Keratinocyte (primary cell): ENCODE data around the gene CUX1. TPM values are rescaled to one million over a fixed set of nuclear protein-coding genes. Genes with fewer than 3 reads are reported as not detected.

Experiments
- DNase-seq: peaks from one replicate; pipeline ENCODE4 v3.0.0-alpha.2; 2011; ENCODE audit warnings: low read depth, missing footprints, low spot score
- FAIRE-seq: peaks from 2 replicates; lab custom pipeline; 2011; peaks lifted over from hg19 to GRCh38; lab: Jason Lieb, UNC
- H2AFZ ChIP-seq: 2 replicates; pipeline ENCODE4 v1.6.0; 2012; ENCODE audit warnings: low read length, control low read depth, inconsistent platforms; ENCODE audit not compliant: control insufficient read depth
- H3K27ac ChIP-seq: 2 replicates; pipeline ENCODE4 v1.5.1; 2011; ENCODE audit warnings: low read length; ENCODE audit not compliant: control insufficient read depth, insufficient read depth
- H3K27me3 ChIP-seq: 3 replicates; pipeline ENCODE4 v1.6.0; 2011; ENCODE audit warnings: low read length; ENCODE audit not compliant: control insufficient read depth, insufficient read depth; ENCODE audit errors: extremely low read depth
- H3K36me3 ChIP-seq, 2 experiments: 2 replicates in 1 of 2; 3 replicates in 1 of 2; pipeline ENCODE4 v1.5.1; 2011; ENCODE audit warnings: low read length in 2 of 2, mild to moderate bottlenecking in 1 of 2; ENCODE audit not compliant: control insufficient read depth in 2 of 2, insufficient read depth in 2 of 2; ENCODE audit errors: extremely low read depth in 1 of 2
- H3K4me1 ChIP-seq: 3 replicates; pipeline ENCODE4 v1.5.1; 2011; ENCODE audit warnings: low read length; ENCODE audit not compliant: control insufficient read depth, insufficient read depth; ENCODE audit errors: extremely low read depth
- H3K4me2 ChIP-seq: 3 replicates; pipeline ENCODE4 v1.6.0; 2011; ENCODE audit warnings: low read depth, low read length; ENCODE audit not compliant: control insufficient read depth, insufficient read depth; ENCODE audit errors: extremely low read depth
- H3K4me3 ChIP-seq, 3 experiments: fragments of 200-600 bp in 1 of 3; sonication (generic) in 1 of 3; 2 replicates in 2 of 3; 3 replicates in 1 of 3; pipeline ENCODE4 v1.5.1; 2011 to 2016; ENCODE audit warnings: low read length in 3 of 3, mild to moderate bottlenecking in 3 of 3, control low read depth in 2 of 3, inconsistent platforms in 1 of 3, low read depth in 1 of 3, mixed read lengths in 1 of 3, mixed run types in 1 of 3, moderate library complexity in 1 of 3; ENCODE audit not compliant: control insufficient read depth in 2 of 3, insufficient read depth in 2 of 3; ENCODE audit errors: extremely low read depth in 1 of 3
- H3K79me2 ChIP-seq: 2 replicates; pipeline ENCODE4 v1.6.0; 2012; ENCODE audit warnings: low read length; ENCODE audit not compliant: control insufficient read depth, insufficient read depth
- H3K9ac ChIP-seq: 3 replicates; pipeline ENCODE4 v1.6.0; 2011; ENCODE audit warnings: low read length; ENCODE audit not compliant: control insufficient read depth, insufficient read depth; ENCODE audit errors: extremely low read depth
- H3K9me1 ChIP-seq: 3 replicates; pipeline ENCODE4 v1.6.0; 2011; ENCODE audit warnings: low read length; ENCODE audit not compliant: control insufficient read depth, insufficient read depth; ENCODE audit errors: extremely low read depth
- H3K9me3 ChIP-seq: 2 replicates; pipeline ENCODE4 v1.5.1; 2012; ENCODE audit warnings: low read depth, low read length; ENCODE audit not compliant: control insufficient read depth
- H4K20me1 ChIP-seq: 3 replicates; pipeline ENCODE4 v1.6.0; 2011; ENCODE audit warnings: low read length; ENCODE audit not compliant: control insufficient read depth, insufficient read depth; ENCODE audit errors: extremely low read depth
- CTCF ChIP-seq, 3 experiments: IDR thresholded peaks in 1 of 3; conservative IDR thresholded peaks in 1 of 3; optimal IDR thresholded peaks in 1 of 3; 2 replicates in 2 of 3; 3 replicates in 1 of 3; pipeline versions ENCODE3 to v1.5.1; 2011; ENCODE audit warnings: low read length in 3 of 3, mild to moderate bottlenecking in 3 of 3, moderate library complexity in 2 of 3, control low read depth in 1 of 3, inconsistent platforms in 1 of 3; ENCODE audit not compliant: insufficient read depth in 2 of 3; ENCODE audit errors: extremely low read depth in 1 of 3
- EZH2 ChIP-seq: IDR thresholded peaks from one replicate; pipeline ENCODE4 v1.6.1; 2012; ENCODE audit warnings: inconsistent platforms, mild to moderate bottlenecking, low read length, moderate library complexity
- dilution Hi-C: fragments of 300-500 bp; cut with MboI; formaldehyde crosslinking; loops from one replicate; pipeline ENCODE4 v1.7.0; 2020; ENCODE audit warnings: low sequenced_read_pairs; ENCODE audit not compliant: extremely low pct_ligation_motif_present
- polyA plus RNA-seq, 5 experiments: library from polyadenylated mRNA; depleted of rRNA in 3 of 5; stranded (reverse) in 3 of 5; stranded (forward) in 1 of 5; unstranded in 1 of 5; fragments of >200 nt; gene quantifications; 1 replicate in 1 of 5; 2 replicates in 3 of 5; 3 replicates in 1 of 5; pipeline versions ENCODE4 v1.2.1 to v1.2.3, GENCODE V29; 2011 to 2012; ENCODE audit warnings: missing spikeins in 2 of 5, low read depth in 1 of 5, low replicate concordance in 1 of 5

CUX1 gene
- polyA plus RNA-seq, 1 donor (not counting 4 experiments of a cell fraction or from before 2014, with no cell fraction given) = 18.3 TPM

- TF ChIP-seq EZH2 = no peak
- no peak for TF ChIP-seq CTCF (optimal IDR thresholded peaks at IDR 0.05 in 1 of 3, IDR thresholded peaks at IDR 0.05 in 1 of 3, conservative IDR thresholded peaks at IDR 0.05 in 1 of 3; ENCODE audit: extremely low read depth in 1 of 3, insufficient read depth in 2 of 3, low read length in 3 of 3)
- Histone ChIP-seq H3K4me2 (no peak overlapping the region), H3K4me1 (no peaks in the 10 kb centered on the region)
Observed at GRCh38 chr7:102292813-102293798, 475.7 kb downstream of the CUX1 start.

GRCh38 chr7:102294589-102294988, 477.2 kb downstream of the CUX1 start:
- dilution Hi-C loops = no loop called here
- Histone ChIP-seq H3K4me2 (no peak overlapping the region), H3K4me1 (no peaks in the 10 kb centered on the region), H3K9ac (no peak overlapping the region), H3K9me3 (no peaks in the 10 kb centered on the region), H2AFZ (no peak overlapping the region), H3K36me3 (no peaks in the 10 kb centered on the region), H3K9me1 (no peaks in the 10 kb centered on the region), H3K79me2 (no peaks in the 10 kb centered on the region), H3K4me3 (no peak overlapping the region), H3K27me3 (peaks cover 5% of the 10 kb centered on the region), H4K20me1 (no peaks in the 10 kb centered on the region), H3K27ac (no peak overlapping the region)
- TF ChIP-seq CTCF (optimal IDR thresholded peaks at IDR 0.05 in 1 of 3, IDR thresholded peaks at IDR 0.05 in 1 of 3, conservative IDR thresholded peaks at IDR 0.05 in 1 of 3; ENCODE audit: extremely low read depth in 1 of 3, insufficient read depth in 2 of 3, low read length in 3 of 3) = no peak
- no peak for TF ChIP-seq EZH2
- no peak for FAIRE-seq
- no peak for DNase-seq

More at GRCh38 chr7:102292813-102293798, 475.7 kb downstream of the CUX1 start:
- Histone ChIP-seq H3K4me3 (no peak overlapping the region), H3K27me3 (peaks cover 5% of the 10 kb centered on the region), H3K36me3 (no peaks in the 10 kb centered on the region), H3K9me3 (no peaks in the 10 kb centered on the region), H3K79me2 (no peaks in the 10 kb centered on the region), H2AFZ (no peak overlapping the region), H4K20me1 (no peaks in the 10 kb centered on the region), H3K27ac (no peak overlapping the region), H3K9ac (no peak overlapping the region), H3K9me1 (no peaks in the 10 kb centered on the region)
- DNase-seq (no peak), FAIRE-seq (no peak)
- dilution Hi-C loops = no loop called here
